Measurements from ENCODE around the gene NUP107. TPM values are rescaled to one million over a fixed set of nuclear protein-coding genes. Genes with fewer than 3 reads are reported as not detected.

Gene NUP107
- total RNA-seq, 1 experiment from 2014 or later: 99.0 TPM

GRCh38 chr12:68673788-68674187 is 13.0 kb upstream of the NUP107 start:
- no peak overlapping the region for H3K9ac ChIP-seq (ENCODE audit: low read length)
- no peak overlapping the region for H3K4me3 ChIP-seq (replicated peaks in 1 of 2; ENCODE audit: low read depth in 1 of 2, low read length in 2 of 2)
- H3K79me2 ChIP-seq (ENCODE audit: insufficient read depth, low read length): no peaks in the 10 kb centered on the region
- H3K9me3 ChIP-seq (ENCODE audit: control insufficient read depth in 1 of 2, insufficient read depth in 1 of 2, low read depth in 1 of 2, low read length in 2 of 2): no peaks in the 10 kb centered on the region
- H3K4me1 ChIP-seq (ENCODE audit: control insufficient read depth in 1 of 2, insufficient read depth in 2 of 2, low read length in 2 of 2): peaks cover 3 to 10% of the 10 kb centered on the region in 2 experiments; a peak in 3 of 4 replicates
- BruUV-seq (replicated peaks): no TSS peak
- H3K4me2 ChIP-seq (ENCODE audit: low read length): no peak overlapping the region
- H3K9me2 ChIP-seq (ENCODE audit: insufficient read depth): no peaks in the 10 kb centered on the region
- intact Hi-C loops (cut with micrococcal nuclease): no loop called here
- DNase-seq (ENCODE audit: low read depth, low spot score): no peak
- no peak overlapping the region for H2AFZ ChIP-seq (ENCODE audit: low read depth, low read length, poor library complexity, severe bottlenecking)
- no peaks in the 10 kb centered on the region for H3K27me3 ChIP-seq (ENCODE audit: insufficient read depth, low read length)
- CTCF ChIA-PET: no interaction called here
- H3K36me3 ChIP-seq (ENCODE audit: control insufficient read depth in 1 of 2, insufficient read depth in 2 of 2, low read length in 2 of 2): no peaks in the 10 kb centered on the region
- H4K20me1 ChIP-seq (ENCODE audit: insufficient read depth): no peaks in the 10 kb centered on the region
- no peak for TF ChIP-seq POLR2A (IDR thresholded peaks at IDR 0.05; ENCODE audit: borderline replicate concordance, extremely low read depth, insufficient read depth, insufficient read length)
- no peak for TF ChIP-seq SRF (IDR thresholded peaks at IDR 0.05; ENCODE audit: low read depth)
- TF ChIP-seq MAX (IDR thresholded peaks at IDR 0.05): no peak
- TF ChIP-seq ZNF274 (IDR thresholded peaks at IDR 0.05; ENCODE audit: low read depth, low read length): no peak
- TF ChIP-seq POLR2AphosphoS5 (IDR thresholded peaks at IDR 0.05; ENCODE audit: low read depth, low read length): no peak
- TF ChIP-seq CTCF (IDR thresholded peaks at IDR 0.05 in 2 of 3, conservative IDR thresholded peaks at IDR 0.05 in 1 of 3; ENCODE audit: borderline replicate concordance in 1 of 3, insufficient read depth in 1 of 3, low read depth in 2 of 3, low read length in 2 of 3): no peak
- no peak for TF ChIP-seq ELF1 (IDR thresholded peaks at IDR 0.05; ENCODE audit: borderline replicate concordance, low read depth)
- no peak for TF ChIP-seq SIN3A (IDR thresholded peaks at IDR 0.05; ENCODE audit: low read depth)
- ATAC-seq: no peak
- RAD21 ChIA-PET (ENCODE audit: low non-redundant PET in 1 of 2, low total read pairs in 2 of 2, uncharacterized antibody in 2 of 2, unreplicated experiment in 2 of 2): no interaction called here
- no peak overlapping the region for H3K27ac ChIP-seq (ENCODE audit: low read depth, low read length)
- POLR2A ChIA-PET: no interaction called here

- ChIA-PET POLR2A (no interaction called here), RAD21 (ENCODE audit: low non-redundant PET in 1 of 2, low total read pairs in 2 of 2, uncharacterized antibody in 2 of 2, unreplicated experiment in 2 of 2) (no interaction called here), CTCF (no interaction called here)
- ATAC-seq (no peak), DNase-seq (ENCODE audit: low read depth, low spot score) (no peak)
- H2AFZ ChIP-seq (ENCODE audit: low read depth, low read length, poor library complexity, severe bottlenecking): no peak overlapping the region
- no peak overlapping the region for H3K4me3 ChIP-seq (replicated peaks in 1 of 2; ENCODE audit: low read depth in 1 of 2, low read length in 2 of 2)
- no peak overlapping the region for H3K27ac ChIP-seq (ENCODE audit: low read depth, low read length)
- no peaks in the 10 kb centered on the region for H3K9me3 ChIP-seq (ENCODE audit: control insufficient read depth in 1 of 2, insufficient read depth in 1 of 2, low read depth in 1 of 2, low read length in 2 of 2)
- no peaks in the 10 kb centered on the region for H3K27me3 ChIP-seq (ENCODE audit: insufficient read depth, low read length)
- H3K9me2 ChIP-seq (ENCODE audit: insufficient read depth): no peaks in the 10 kb centered on the region
- H4K20me1 ChIP-seq (ENCODE audit: insufficient read depth): no peaks in the 10 kb centered on the region
- no peak overlapping the region for H3K9ac ChIP-seq (ENCODE audit: low read length)
- H3K4me1 ChIP-seq (ENCODE audit: control insufficient read depth in 1 of 2, insufficient read depth in 2 of 2, low read length in 2 of 2): peaks cover 3 to 10% of the 10 kb centered on the region in 2 experiments; a peak in 3 of 4 replicates
- H3K4me2 ChIP-seq (ENCODE audit: low read length): no peak overlapping the region
- intact Hi-C loops (cut with micrococcal nuclease): no loop called here
- H3K79me2 ChIP-seq (ENCODE audit: insufficient read depth, low read length): no peaks in the 10 kb centered on the region
- no peaks in the 10 kb centered on the region for H3K36me3 ChIP-seq (ENCODE audit: control insufficient read depth in 1 of 2, insufficient read depth in 2 of 2, low read length in 2 of 2)
- no TSS peak for BruUV-seq (replicated peaks)
- TF ChIP-seq SIN3A (IDR thresholded peaks at IDR 0.05; ENCODE audit: low read depth): no peak
- no peak for TF ChIP-seq RAD21 (IDR thresholded peaks at IDR 0.05; ENCODE audit: low read depth)
- TF ChIP-seq REST (IDR thresholded peaks at IDR 0.05; ENCODE audit: low read depth): no peak
- TF ChIP-seq EZH2 (IDR thresholded peaks at IDR 0.05): no peak
- TF ChIP-seq FOSL1 (IDR thresholded peaks at IDR 0.05; ENCODE audit: low read depth): no peak
- no peak for TF ChIP-seq SP1 (IDR thresholded peaks at IDR 0.05; ENCODE audit: low read depth)
- TF ChIP-seq POLR2A (IDR thresholded peaks at IDR 0.05; ENCODE audit: borderline replicate concordance, extremely low read depth, insufficient read depth, insufficient read length): no peak
- TF ChIP-seq ZNF274 (IDR thresholded peaks at IDR 0.05; ENCODE audit: low read depth, low read length): no peak
- no peak for TF ChIP-seq YY1 (IDR thresholded peaks at IDR 0.05; ENCODE audit: extremely low read depth, insufficient replicate concordance, low read depth, low read length)
- no peak for TF ChIP-seq ELF1 (IDR thresholded peaks at IDR 0.05; ENCODE audit: borderline replicate concordance, low read depth)
Observed at GRCh38 chr12:68674376-68674775, 12.4 kb upstream of the NUP107 start.
